IMR-90 (cell line): ENCODE data around the gene TMEM144. TPM values are rescaled to one million over a fixed set of nuclear protein-coding genes. Genes with fewer than 3 reads are reported as not detected.
"Not testable (repeated sequence)": the region's sequence is repeated elsewhere in the genome, so short reads cannot be mapped to it uniquely, and the experiment has no call there.

Experiments
- ATAC-seq: fragments of 200-7000 bp; cut with Tn5 transposase; 2 replicates; pipeline ENCODE4 v1.9.1; 2020; ENCODE audit warnings: low read depth, mild to moderate bottlenecking, moderate library complexity
- BruUV-seq: library from RNA; stranded (reverse); fragments of 400-500 nt; replicated peaks from 2 replicates; lab custom pipeline; 2021; lab: Mats Ljungman, UMichigan
- CTCF ChIA-PET: fragments of 300-600 bp; formaldehyde crosslinking; extraction: SDS; loops from one replicate; lab custom pipeline; 2021; ENCODE audit warnings: antibody characterized with exemption; lab: Yijun Ruan, JAX
- POLR2A ChIA-PET: fragments of 300-600 bp; sonication (Branson Sonifier 250); formaldehyde crosslinking; loops from one replicate; lab custom pipeline; 2022; ENCODE audit warnings: antibody characterized with exemption; ENCODE audit not compliant: unreplicated experiment; lab: Charles Lee
- DNase-seq: peaks from one replicate; pipeline ENCODE4 v3.0.0; 2013
- H2AFZ ChIP-seq: replicated peaks from 2 replicates; pipeline ENCODE3; 2013; ENCODE audit warnings: low read length, mild to moderate bottlenecking; ENCODE audit not compliant: poor library complexity
- H2AK5ac ChIP-seq: 2 replicates; pipeline ENCODE4 v1.6.1; 2013; ENCODE audit warnings: low read depth, low read length, inconsistent platforms
- H2AK9ac ChIP-seq: replicated peaks from 2 replicates; pipeline ENCODE3; 2013; ENCODE audit warnings: mild to moderate bottlenecking, low read depth, low read length, moderate library complexity; ENCODE audit not compliant: poor library complexity
- H2BK120ac ChIP-seq: 2 replicates; pipeline ENCODE4 v1.6.1; 2013; ENCODE audit warnings: low read depth, low read length, inconsistent platforms
- H2BK15ac ChIP-seq: 3 replicates; pipeline ENCODE4 v1.6.1; 2013; ENCODE audit warnings: low read depth, low read length, inconsistent platforms
- H2BK20ac ChIP-seq: 2 replicates; pipeline ENCODE4 v1.6.1; 2013; ENCODE audit warnings: low read depth, mild to moderate bottlenecking, inconsistent platforms, low read length, moderate library complexity
- H2BK5ac ChIP-seq: 2 replicates; pipeline ENCODE4 v1.6.1; 2013; ENCODE audit warnings: mild to moderate bottlenecking, low read depth, low read length, inconsistent platforms; ENCODE audit not compliant: poor library complexity, severe bottlenecking
- H3K14ac ChIP-seq: replicated peaks from 2 replicates; pipeline ENCODE4 v1.6.1; 2013; ENCODE audit warnings: low read depth, low read length, inconsistent platforms
- H3K18ac ChIP-seq: 2 replicates; pipeline ENCODE4 v1.6.1; 2013; ENCODE audit warnings: low read depth, low read length, control low read depth
- H3K23ac ChIP-seq: 2 replicates; pipeline ENCODE4 v1.6.1; 2013; ENCODE audit warnings: low read depth, low read length, inconsistent platforms
- H3K27ac ChIP-seq: 2 replicates; pipeline ENCODE4 v1.5.1; 2013; ENCODE audit warnings: mild to moderate bottlenecking, control low read depth, low read length; ENCODE audit not compliant: insufficient read depth
- H3K27me3 ChIP-seq: 2 replicates; pipeline ENCODE4 v1.6.1; 2013; ENCODE audit warnings: low read length; ENCODE audit not compliant: control insufficient read depth, insufficient read depth
- H3K36me3 ChIP-seq: 2 replicates; pipeline ENCODE4 v1.6.1; 2013; ENCODE audit warnings: low read length, mixed read lengths; ENCODE audit not compliant: control insufficient read depth, insufficient read depth
- H3K4ac ChIP-seq: 2 replicates; pipeline ENCODE4 v1.6.1; 2013; ENCODE audit warnings: low read depth, low read length, inconsistent platforms
- H3K4me1 ChIP-seq: 2 replicates; pipeline ENCODE4 v1.6.1; 2013; ENCODE audit warnings: low read length, mixed read lengths; ENCODE audit not compliant: control insufficient read depth, insufficient read depth
- H3K4me2 ChIP-seq: 2 replicates; pipeline ENCODE4 v1.6.1; 2013; ENCODE audit warnings: low read depth, mild to moderate bottlenecking, control low read depth, low read length, moderate library complexity
- H3K4me3 ChIP-seq: 2 replicates; pipeline ENCODE4 v1.5.1; 2013; ENCODE audit warnings: low read depth, mild to moderate bottlenecking, control low read depth, low read length, moderate library complexity; ENCODE audit not compliant: insufficient read depth
- H3K56ac ChIP-seq: 2 replicates; pipeline ENCODE4 v1.6.1; 2013; ENCODE audit warnings: low read length, inconsistent platforms; ENCODE audit not compliant: insufficient read depth; ENCODE audit errors: extremely low read depth
- H3K79me1 ChIP-seq, 2 experiments: 2 replicates each; pipeline ENCODE4 v1.6.1; 2013; ENCODE audit warnings: low read length in 2 of 2, inconsistent platforms in 1 of 2, low read depth in 1 of 2
- H3K9ac ChIP-seq: 2 replicates; pipeline ENCODE4 v1.6.1; 2013; ENCODE audit warnings: low read depth, low read length, control low read depth
- H3K9me1 ChIP-seq: 2 replicates; pipeline ENCODE4 v1.6.1; 2013; ENCODE audit warnings: low read length, inconsistent platforms; ENCODE audit not compliant: insufficient read depth
- H3K9me3 ChIP-seq: 2 replicates; pipeline ENCODE4 v1.6.1; 2013; ENCODE audit warnings: low read length; ENCODE audit not compliant: control insufficient read depth, insufficient read depth
- H4K20me1 ChIP-seq: 2 replicates; pipeline ENCODE4 v1.6.1; 2013; ENCODE audit warnings: low read length, inconsistent platforms; ENCODE audit not compliant: insufficient read depth
- H4K5ac ChIP-seq: 2 replicates; pipeline ENCODE4 v1.6.1; 2013; ENCODE audit warnings: mild to moderate bottlenecking, low read depth, low read length, control low read depth
- H4K8ac ChIP-seq, 2 experiments: 2 replicates each; pipeline ENCODE4 v1.6.1; 2013; ENCODE audit warnings: low read depth in 2 of 2, low read length in 2 of 2, control low read depth in 1 of 2, inconsistent platforms in 1 of 2
- H4K91ac ChIP-seq: 2 replicates; pipeline ENCODE4 v1.6.1; 2013; ENCODE audit warnings: low read depth, low read length, inconsistent platforms; ENCODE audit not compliant: insufficient read depth
- WGBS, 2 experiments: methylation state at CpG; one replicate each; pipeline versions ENCODE4 v1.1.5 to v1.1.7; 2013; ENCODE audit warnings: missing lambda C conversion rate in 2 of 2; ENCODE audit not compliant: insufficient read length in 1 of 2; ENCODE audit errors: extremely low coverage in 2 of 2; 5-methylcytosine and 5-hydroxymethylcytosine counted together
- dilution Hi-C: fragments of 300-500 bp; cut with HindIII; formaldehyde crosslinking; loops from one replicate; pipeline ENCODE4 v1.14.3; 2018; ENCODE audit warnings: low sequenced_read_pairs; ENCODE audit not compliant: unreplicated experiment
- in situ Hi-C: fragments of 300-500 bp; cut with MboI; formaldehyde crosslinking; loops from 3 replicates; pipeline ENCODE4 v1.14.3; 2019; ENCODE audit warnings: low sequenced_read_pairs, inconsistent platforms, mixed read lengths
- intact Hi-C: fragments of 100-400 bp; cut with micrococcal nuclease; formaldehyde crosslinking; loops from 2 replicates; pipeline ENCODE4 v1.10.0; 2022
- polyA plus RNA-seq, 3 experiments: library from polyadenylated mRNA; depleted of rRNA; stranded (reverse); fragments of >200 nt; gene quantifications; 2 replicates each; pipeline ENCODE4 v1.2.3, GENCODE V29; 2012; ENCODE audit warnings: low replicate concordance in 1 of 3
- total RNA-seq: library from RNA; depleted of rRNA; stranded (reverse); fragments of >200 nt; gene quantifications from 2 replicates; pipeline ENCODE4 v1.2.3, GENCODE V29; 2012

Gene TMEM144
- total and polyA plus RNA-seq, 2 of the 4 experiments (the other 2 are of a cell fraction), result 0.58 to 2.2 TPM

- POLR2A ChIA-PET, CTCF ChIA-PET, H3K23ac ChIP-seq, dilution Hi-C loops, H3K56ac ChIP-seq, H2AK5ac ChIP-seq, H4K5ac ChIP-seq, H3K18ac ChIP-seq, H3K4me2 ChIP-seq, DNase-seq, in situ Hi-C loops, H3K9me3 ChIP-seq, intact Hi-C loops, H2AFZ ChIP-seq, H3K36me3 ChIP-seq, H3K9ac ChIP-seq, ATAC-seq, H2BK15ac ChIP-seq, H3K4ac ChIP-seq, H4K20me1 ChIP-seq, H3K4me3 ChIP-seq, H3K9me1 ChIP-seq, H3K27me3 ChIP-seq, H4K91ac ChIP-seq, H2BK120ac ChIP-seq, H3K4me1 ChIP-seq, H4K8ac ChIP-seq, H3K79me1 ChIP-seq, H3K27ac ChIP-seq, H2AK9ac ChIP-seq, H2BK5ac ChIP-seq, H2BK20ac ChIP-seq, BruUV-seq, H3K14ac ChIP-seq: not testable (repeated sequence)
- 96% methylated on average over 8 of the region's 17 CpGs; no CpG with 5 or more reads in 1 of the 2 experiments for WGBS, 2 experiments
Observed at GRCh38 chr4:158228399-158228798, 18.1 kb downstream of the TMEM144 start.
